Stimulated activated CD8-positive, alpha-beta memory T cell treated with anti-CD3 and anti-CD28 coated beads, Interleukin-12 subunit alpha, Interleukin-12 subunit beta, amount 100 ng/mL, for 1 hour (primary cell): ENCODE data around the gene DOCK10.

ENCODE experiments used
- DNase-seq: peaks from one replicate; pipeline ENCODE4 v3.0.0-alpha.2; 2020; ENCODE audit warnings: low read depth

The DOCK10 gene

GRCh38 chr2:225041207-225041850, 939 bp downstream of the DOCK10 start:
- peak; percentile 43 for DNase-seq

- peak; percentile 18 for DNase-seq
Observed at GRCh38 chr2:225040856-225041206, 1.4 kb downstream of the DOCK10 start.

- no peak for DNase-seq
Observed at GRCh38 chr2:225040142-225040541, 2.1 kb downstream of the DOCK10 start.

- no peak for DNase-seq
Observed at GRCh38 chr2:225038231-225038523, 4.1 kb downstream of the DOCK10 start.

- no peak for DNase-seq
Observed at GRCh38 chr2:225037415-225038230, 4.6 kb downstream of the DOCK10 start.

GRCh38 chr2:225036431-225036830, 5.8 kb downstream of the DOCK10 start:
- no peak for DNase-seq

- DNase-seq, result no peak
Observed at GRCh38 chr2:225033440-225034318, 8.6 kb downstream of the DOCK10 start.

- no peak for DNase-seq
Observed at GRCh38 chr2:225032246-225032645, 10.0 kb downstream of the DOCK10 start.

- DNase-seq, result no peak
Observed at GRCh38 chr2:225031599-225031998, 10.7 kb downstream of the DOCK10 start.

- no peak for DNase-seq
Observed at GRCh38 chr2:225030893-225031292, 11.4 kb downstream of the DOCK10 start.

GRCh38 chr2:225030203-225030602, 12.1 kb downstream of the DOCK10 start:
- no peak for DNase-seq

GRCh38 chr2:225028572-225028971, 13.7 kb downstream of the DOCK10 start:
- no peak for DNase-seq

- DNase-seq, result no peak
Observed at GRCh38 chr2:225027061-225027762, 15.1 kb downstream of the DOCK10 start.

- no peak for DNase-seq
Observed at GRCh38 chr2:225025917-225026571, 16.2 kb downstream of the DOCK10 start.

- DNase-seq, result no peak
Observed at GRCh38 chr2:225022188-225022587, 20.1 kb downstream of the DOCK10 start.

- DNase-seq, result no peak
Observed at GRCh38 chr2:225020168-225020849, 22.0 kb downstream of the DOCK10 start.

- DNase-seq, result no peak
Observed at GRCh38 chr2:225019105-225019504, 23.2 kb downstream of the DOCK10 start.

- no peak for DNase-seq
Observed at GRCh38 chr2:225017713-225018112, 24.6 kb downstream of the DOCK10 start.

GRCh38 chr2:225017098-225017685, 25.1 kb downstream of the DOCK10 start:
- no peak for DNase-seq

- DNase-seq, result no peak
Observed at GRCh38 chr2:225013425-225014365, 28.6 kb downstream of the DOCK10 start.
